Small intestine (tissue), 7 donors: ENCODE results near the gene PTCH1. TPM values are rescaled to one million over a fixed set of nuclear protein-coding genes. Genes with fewer than 3 reads are reported as not detected.

Source experiments
- DNase-seq, 2 donors: peaks; one replicate each; pipeline versions ENCODE4 v3.0.0 to v3.0.0-alpha.2; 2013
- FAIRE-seq: peaks from 2 replicates; lab custom pipeline; 2012; peaks lifted over from hg19 to GRCh38; lab: Jason Lieb, UNC
- H3K27ac ChIP-seq, 3 donors: one replicate each; pipeline ENCODE4 v1.5.1; 2013; ENCODE audit warnings: low read length in 2 of 3, mild to moderate bottlenecking in 2 of 3, control low read depth in 1 of 3, inconsistent platforms in 1 of 3, low read depth in 1 of 3, moderate library complexity in 1 of 3
- H3K27me3 ChIP-seq, 3 donors: one replicate each; pipeline ENCODE4 v1.6.1; 2013; ENCODE audit warnings: low read length in 3 of 3, inconsistent platforms in 1 of 3; ENCODE audit not compliant: control insufficient read depth in 3 of 3, insufficient read depth in 3 of 3
- H3K36me3 ChIP-seq, 3 donors: one replicate each; pipeline ENCODE4 v1.6.1; 2013; ENCODE audit warnings: low read length in 3 of 3, inconsistent platforms in 1 of 3, low read depth in 1 of 3, mild to moderate bottlenecking in 1 of 3, moderate library complexity in 1 of 3; ENCODE audit not compliant: control insufficient read depth in 3 of 3, insufficient read depth in 2 of 3
- H3K4me1 ChIP-seq, 3 donors: one replicate each; pipeline ENCODE4 v1.6.1; 2013; ENCODE audit warnings: low read length in 2 of 3, inconsistent platforms in 1 of 3, low read depth in 1 of 3, mild to moderate bottlenecking in 1 of 3, moderate library complexity in 1 of 3; ENCODE audit not compliant: control insufficient read depth in 3 of 3, insufficient read depth in 2 of 3
- H3K4me3 ChIP-seq, 3 donors: one replicate each; pipeline ENCODE4 v1.5.1; 2013; ENCODE audit warnings: low read length in 3 of 3, control low read depth in 1 of 3, inconsistent platforms in 1 of 3, low read depth in 1 of 3, mild to moderate bottlenecking in 1 of 3, moderate library complexity in 1 of 3
- H3K9me3 ChIP-seq, 2 donors: one replicate each; pipeline ENCODE4 v1.6.1; 2013; ENCODE audit warnings: low read depth in 1 of 2, low read length in 1 of 2; ENCODE audit not compliant: control insufficient read depth in 2 of 2, insufficient read depth in 1 of 2
- WGBS, 3 donors: extraction: QIAGEN DNeasy Blood & Tissue Kit; methylation state at CpG; one replicate each; pipeline ENCODE4 v1.1.7; 2013; 5-methylcytosine and 5-hydroxymethylcytosine counted together
- polyA plus RNA-seq, 4 donors: library from polyadenylated mRNA; stranded (reverse) in 3 of 4; unstranded in 1 of 4; fragments of 200-250 nt in 3 of 4; fragments of 120-200 nt in 1 of 4; gene quantifications; one replicate each; pipeline versions ENCODE4 v1.2.1 to v1.2.3, GENCODE V29; 2013
- donor health status: healthy with polysubstance abuse.
- donor health status: control.
- donor health status: control.
- donor health status: Bipolar disorder and iron deficiency.
- donor health status: healthy.

Gene PTCH1
- polyA plus RNA-seq, 4 donors = 2.2 to 25.2 (median 5.8) TPM

DNA sequence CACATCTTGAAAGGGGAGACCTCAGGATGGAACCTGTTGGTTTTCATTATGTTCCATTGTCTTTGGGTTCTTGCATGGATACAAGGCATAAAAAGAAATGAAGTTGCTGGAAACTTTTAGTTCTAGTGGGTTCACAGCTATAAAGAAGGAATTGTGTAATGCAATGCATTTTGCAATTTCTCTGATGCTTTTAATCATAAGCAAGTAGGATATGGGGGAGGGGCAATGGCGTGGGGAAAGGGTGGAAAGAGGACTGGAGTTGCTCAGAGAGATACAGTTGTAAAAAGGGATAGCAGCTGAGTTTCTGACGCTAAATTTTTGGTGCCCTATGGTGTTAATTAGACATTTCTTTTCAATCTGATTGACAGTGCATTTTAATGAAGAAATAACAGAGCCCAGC, 110.7 kb downstream of the PTCH1 start:
- H3K27me3 ChIP-seq = no peaks in the 10 kb centered on the region
- no peaks in the 10 kb centered on the region for H3K9me3 ChIP-seq
- H3K4me3 ChIP-seq = no peak overlapping the region
- H3K27ac ChIP-seq = no peak overlapping the region
- H3K36me3 ChIP-seq = no peaks in the 10 kb centered on the region
- no peaks in the 10 kb centered on the region for H3K4me1 ChIP-seq
- FAIRE-seq (no peak), DNase-seq (no peak)
- WGBS, 3 donors = 63 to 64% (median 64%) methylated on average over 2 of the region's 2 CpGs

GRCh38 chr9:95399261-95399660, 117.5 kb downstream of the PTCH1 start:
- WGBS, 3 donors = 77 to 81% (median 80%) methylated on average over 4 of the region's 4 CpGs
- no peak for DNase-seq
- peaks cover 0 to 2% (median 0%) of the 10 kb centered on the region in 3 donors for H3K36me3 ChIP-seq

More at GRCh38 chr9:95399261-95399660, 117.5 kb downstream of the PTCH1 start:
- Histone ChIP-seq H3K4me1 (no peaks in the 10 kb centered on the region), H3K27me3 (peaks cover 0 to 1% (median 0%) of the 10 kb centered on the region in 3 donors), H3K9me3 (no peaks in the 10 kb centered on the region), H3K27ac (no peak overlapping the region), H3K4me3 (no peak overlapping the region)
- no peak for FAIRE-seq

Other genes starting within 250 kb of the PTCH1 start
- 10 to 100 TPM in 1 of 4 donors, 1 to 10 TPM in 3; 4.9 to 20.6 (median 7.1) TPM for gene FANCC, start 199.3 kb downstream of the PTCH1 start, polyA plus RNA-seq